G401 (cell line): ENCODE data around the gene ACYP1. TPM values are rescaled to one million over a fixed set of nuclear protein-coding genes. Genes with fewer than 3 reads are reported as not detected.

Experiments used
- DNase-seq: peaks from one replicate; pipeline ENCODE4 v3.0.0-alpha.2; 2015; ENCODE audit warnings: low spot score
- in situ Hi-C: cut with HindIII; loops from 2 replicates; pipeline ENCODE4 v1.10.0; 2016; ENCODE audit warnings: low sequenced_read_pairs, mixed read lengths
- total RNA-seq: library from RNA; depleted of rRNA; stranded (reverse); fragments of >200 nt; shearing (Covaris generic); gene quantifications from 2 replicates; pipeline ENCODE4 v1.2.3, GENCODE V29; 2014

Gene ACYP1
- total RNA-seq, 1 experiment from 2014 or later = 18.7 TPM

GRCh38 chr14:75046275-75046674 lies 17.5 kb downstream of the ACYP1 start:
- in situ Hi-C loops = no loop called here
- no peak for DNase-seq

GRCh38 chr14:75044752-75045151 lies 19.1 kb downstream of the ACYP1 start:
- no peak for DNase-seq
- in situ Hi-C loops = no loop called here

- in situ Hi-C loops = no loop called here
- no peak for DNase-seq
Measured at GRCh38 chr14:75044322-75044721, 19.5 kb downstream of the ACYP1 start.

GRCh38 chr14:75042035-75042434 lies 21.8 kb downstream of the ACYP1 start:
- in situ Hi-C loops = no loop called here
- DNase-seq = no peak

GRCh38 chr14:75041613-75042012 lies 22.2 kb downstream of the ACYP1 start:
- in situ Hi-C loops = no loop called here
- DNase-seq = no peak

GRCh38 chr14:75040959-75041358 lies 22.9 kb downstream of the ACYP1 start:
- in situ Hi-C loops = no loop called here
- DNase-seq = no peak

GRCh38 chr14:75040507-75040906 lies 23.3 kb downstream of the ACYP1 start:
- DNase-seq = no peak
- in situ Hi-C loops = no loop called here

GRCh38 chr14:75032939-75033338 lies 30.9 kb downstream of the ACYP1 start:
- DNase-seq = no peak
- in situ Hi-C loops = no loop called here

GRCh38 chr14:75030147-75030546 lies 33.7 kb downstream of the ACYP1 start:
- in situ Hi-C loops = no loop called here
- no peak for DNase-seq

GRCh38 chr14:75025876-75026275 lies 37.9 kb downstream of the ACYP1 start:
- no peak for DNase-seq
- in situ Hi-C loops = no loop called here

- DNase-seq = no peak
- in situ Hi-C loops = no loop called here
Measured at GRCh38 chr14:75025082-75025481, 38.7 kb downstream of the ACYP1 start.

- in situ Hi-C loops = no loop called here
- no peak for DNase-seq
Measured at GRCh38 chr14:75023108-75023507, 40.7 kb downstream of the ACYP1 start.

GRCh38 chr14:75022655-75023054 lies 41.2 kb downstream of the ACYP1 start:
- in situ Hi-C loops = no loop called here
- DNase-seq = no peak

GRCh38 chr14:75018694-75019093 lies 45.1 kb downstream of the ACYP1 start:
- no peak for DNase-seq
- in situ Hi-C loops = no loop called here

- no peak for DNase-seq
- in situ Hi-C loops = no loop called here
Measured at GRCh38 chr14:75016815-75017214, 47.0 kb downstream of the ACYP1 start.

- in situ Hi-C loops = no loop called here
- DNase-seq = no peak
Measured at GRCh38 chr14:75015496-75015895, 48.3 kb downstream of the ACYP1 start.

- no peak for DNase-seq
- in situ Hi-C loops = no loop called here
Measured at GRCh38 chr14:75013290-75013689, 50.5 kb downstream of the ACYP1 start.

GRCh38 chr14:75011356-75011994 lies 52.3 kb downstream of the ACYP1 start:
- no peak for DNase-seq
- in situ Hi-C loops = no loop called here

GRCh38 chr14:75010472-75011093 lies 53.2 kb downstream of the ACYP1 start:
- in situ Hi-C loops = no loop called here
- DNase-seq = no peak

GRCh38 chr14:75009176-75009575 lies 54.6 kb downstream of the ACYP1 start:
- no peak for DNase-seq
- in situ Hi-C loops = no loop called here

GRCh38 chr14:75005357-75005756 lies 58.5 kb downstream of the ACYP1 start:
- DNase-seq = no peak
- in situ Hi-C loops = no loop called here
